Tibial nerve (tissue), 4 donors: ENCODE data around the gene GRIN2C.

Experiments
- EP300 ChIP-seq, 2 donors: sonication (generic); formaldehyde crosslinking; IDR thresholded peaks; one replicate each; pipeline ENCODE4 v1.6.1; 2017; ENCODE audit warnings: antibody characterized with exemption in 2 of 2, mild to moderate bottlenecking in 1 of 2
- POLR2A ChIP-seq, 2 donors: fragments of 450-650 bp; IDR thresholded peaks; one replicate each; pipeline ENCODE4 v1.6.1; 2017; ENCODE audit warnings: antibody characterized with exemption in 2 of 2, mild to moderate bottlenecking in 2 of 2, moderate library complexity in 2 of 2
- TF ChIP-seq, protein P1 (sequence below), 5 experiments: fragments of 200-600 bp in 3 of 5; fragments of 450-650 bp in 2 of 5; sonication (generic) in 3 of 5; IDR thresholded peaks; one replicate each; pipeline ENCODE4 v1.5.1; 2016 to 2019; ENCODE audit warnings: antibody characterized with exemption in 5 of 5, mild to moderate bottlenecking in 3 of 5, moderate library complexity in 2 of 5

DNA sequence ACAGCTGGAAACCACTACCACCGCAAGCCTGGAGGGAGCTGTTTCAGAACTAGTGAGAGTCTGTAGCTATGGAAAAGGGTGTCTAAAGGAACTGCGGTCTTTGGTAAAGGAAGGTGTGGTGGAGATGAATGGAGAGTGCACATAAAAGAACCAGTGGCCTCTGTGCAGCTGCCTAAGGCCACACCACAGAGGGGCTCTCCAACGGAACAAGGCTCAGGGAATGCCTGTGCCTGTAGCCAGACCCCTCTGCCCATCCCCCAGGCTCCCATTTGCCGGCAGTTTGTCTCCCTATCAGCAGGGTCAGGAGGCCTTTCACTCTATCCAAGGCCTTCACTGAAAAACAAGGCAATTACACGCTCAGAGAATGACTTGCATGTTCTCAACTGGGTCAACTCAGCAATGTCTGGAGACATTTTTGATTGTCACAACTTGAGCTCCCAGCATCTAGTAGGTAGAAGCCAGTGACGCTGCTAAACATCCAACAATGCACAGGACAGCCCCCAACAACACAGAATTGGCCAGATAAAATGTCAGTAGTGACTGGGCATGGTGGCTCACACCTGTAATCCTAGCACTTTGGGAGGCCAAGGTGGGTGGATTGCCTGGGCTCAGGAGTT lies 16.4 kb upstream of the GRIN2C start:
- TF ChIP-seq, protein P1, sequence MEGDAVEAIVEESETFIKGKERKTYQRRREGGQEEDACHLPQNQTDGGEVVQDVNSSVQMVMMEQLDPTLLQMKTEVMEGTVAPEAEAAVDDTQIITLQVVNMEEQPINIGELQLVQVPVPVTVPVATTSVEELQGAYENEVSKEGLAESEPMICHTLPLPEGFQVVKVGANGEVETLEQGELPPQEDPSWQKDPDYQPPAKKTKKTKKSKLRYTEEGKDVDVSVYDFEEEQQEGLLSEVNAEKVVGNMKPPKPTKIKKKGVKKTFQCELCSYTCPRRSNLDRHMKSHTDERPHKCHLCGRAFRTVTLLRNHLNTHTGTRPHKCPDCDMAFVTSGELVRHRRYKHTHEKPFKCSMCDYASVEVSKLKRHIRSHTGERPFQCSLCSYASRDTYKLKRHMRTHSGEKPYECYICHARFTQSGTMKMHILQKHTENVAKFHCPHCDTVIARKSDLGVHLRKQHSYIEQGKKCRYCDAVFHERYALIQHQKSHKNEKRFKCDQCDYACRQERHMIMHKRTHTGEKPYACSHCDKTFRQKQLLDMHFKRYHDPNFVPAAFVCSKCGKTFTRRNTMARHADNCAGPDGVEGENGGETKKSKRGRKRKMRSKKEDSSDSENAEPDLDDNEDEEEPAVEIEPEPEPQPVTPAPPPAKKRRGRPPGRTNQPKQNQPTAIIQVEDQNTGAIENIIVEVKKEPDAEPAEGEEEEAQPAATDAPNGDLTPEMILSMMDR (IDR thresholded peaks at IDR 0.05): no peak
- TF ChIP-seq EP300 (IDR thresholded peaks at IDR 0.05) (no peak), POLR2A (IDR thresholded peaks at IDR 0.05) (no peak)
